HG03439 (cell line): ENCODE results near the gene SECISBP2.

ENCODE experiments used
- ATAC-seq: cut with Tn5 transposase; IDR thresholded peaks from one replicate; pipeline ENCODE4 v1.9.1; 2021; ENCODE audit warnings: mild to moderate bottlenecking, moderate library complexity; ENCODE audit not compliant: unreplicated experiment

SECISBP2 gene

DNA sequence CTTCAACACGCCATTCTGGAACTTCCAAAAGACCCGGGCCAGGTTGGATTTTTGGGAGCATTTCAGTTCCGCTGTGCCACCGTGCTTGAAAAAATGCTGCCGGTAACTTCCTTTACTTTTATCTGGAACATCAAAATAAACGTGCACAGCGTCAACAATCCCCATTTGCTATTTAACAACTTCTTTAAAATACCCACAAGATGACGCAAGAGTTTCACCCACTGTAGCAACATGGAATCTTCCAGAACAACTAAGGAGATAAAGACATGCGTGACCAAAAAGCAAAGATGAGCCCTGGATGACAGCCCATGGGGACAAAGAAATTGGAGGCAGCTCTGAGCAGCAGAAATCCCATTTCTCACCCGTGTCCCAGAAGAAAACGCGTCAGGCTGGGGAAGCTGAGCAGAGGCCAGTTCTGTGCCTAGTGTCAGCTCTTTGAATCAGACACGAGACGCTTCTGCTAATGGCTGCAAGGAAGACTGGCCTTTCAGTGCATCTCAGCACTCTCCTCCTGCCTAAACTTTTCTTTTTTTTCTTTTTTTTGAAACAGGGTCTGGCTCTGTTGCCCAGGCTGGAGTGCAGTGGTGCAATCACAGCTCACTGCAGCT is 61.3 kb downstream of the SECISBP2 start:
- ATAC-seq, result no peak

- no peak for ATAC-seq
These were observed 62.4 kb downstream of the SECISBP2 start for GRCh38 chr9:89380437-89381307.

DNA sequence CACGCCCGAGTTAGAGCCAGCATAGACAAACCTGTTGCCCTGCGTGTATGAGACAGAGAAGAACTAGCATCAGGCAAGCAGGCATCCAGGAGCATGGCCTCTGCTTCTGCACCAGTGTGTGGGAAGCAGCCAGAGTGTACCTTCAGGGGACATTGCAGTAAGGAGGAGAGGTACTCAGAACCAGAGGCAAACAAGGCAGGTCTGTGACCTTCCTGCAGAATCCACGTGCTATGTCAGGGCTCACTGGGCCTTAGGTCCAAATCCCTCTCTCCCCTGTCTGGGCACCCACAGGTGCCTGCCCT is 63.0 kb downstream of the SECISBP2 start:
- no peak for ATAC-seq

DNA sequence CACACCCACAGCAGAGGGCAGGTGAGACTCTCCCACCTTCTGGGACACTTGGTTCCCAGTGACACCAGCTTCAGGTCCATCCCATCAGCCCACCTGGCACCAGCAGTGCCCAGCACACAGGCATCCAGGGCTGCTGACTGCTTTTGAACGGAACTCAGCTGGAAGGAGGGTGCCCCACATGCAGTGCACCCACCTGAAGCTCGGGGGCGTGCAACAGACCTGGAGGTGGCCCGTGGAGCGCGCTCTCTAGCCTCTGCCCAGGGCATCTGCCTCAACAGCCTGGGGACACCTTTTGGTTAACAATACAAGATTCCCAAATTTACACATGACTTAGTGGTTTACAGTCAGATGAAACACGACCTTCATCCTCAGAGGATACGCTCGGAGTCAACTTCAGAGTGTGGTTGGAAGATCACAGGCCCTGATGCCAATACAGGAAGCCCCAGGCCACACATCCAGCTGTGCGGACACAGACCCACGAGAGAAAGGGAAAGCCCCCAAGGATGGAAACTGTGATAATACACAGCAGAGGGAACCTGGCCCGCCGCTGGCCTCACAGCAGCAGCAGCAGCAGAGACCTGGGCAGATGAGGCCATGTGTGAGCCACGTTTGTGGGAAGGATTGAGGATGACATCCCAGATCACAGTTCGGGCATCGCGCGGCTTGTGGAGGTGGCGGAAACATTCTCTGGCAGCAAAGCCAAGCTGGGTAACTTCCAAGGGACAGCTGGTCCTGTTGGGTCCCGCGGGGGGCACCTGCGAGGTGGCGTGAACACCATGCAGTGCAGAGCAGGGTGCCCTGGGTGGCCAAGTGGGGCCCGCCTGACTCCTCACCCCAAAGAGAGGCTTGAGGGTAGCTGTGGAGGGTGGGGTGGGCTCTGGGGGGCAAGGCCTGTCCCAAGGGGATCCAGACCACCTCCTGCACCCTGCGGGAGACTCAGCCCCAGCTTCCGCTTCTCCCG is 64.0 kb downstream of the SECISBP2 start:
- no peak for ATAC-seq

GRCh38 chr9:89383030-89383720 is 64.9 kb downstream of the SECISBP2 start:
- ATAC-seq, result no peak

DNA sequence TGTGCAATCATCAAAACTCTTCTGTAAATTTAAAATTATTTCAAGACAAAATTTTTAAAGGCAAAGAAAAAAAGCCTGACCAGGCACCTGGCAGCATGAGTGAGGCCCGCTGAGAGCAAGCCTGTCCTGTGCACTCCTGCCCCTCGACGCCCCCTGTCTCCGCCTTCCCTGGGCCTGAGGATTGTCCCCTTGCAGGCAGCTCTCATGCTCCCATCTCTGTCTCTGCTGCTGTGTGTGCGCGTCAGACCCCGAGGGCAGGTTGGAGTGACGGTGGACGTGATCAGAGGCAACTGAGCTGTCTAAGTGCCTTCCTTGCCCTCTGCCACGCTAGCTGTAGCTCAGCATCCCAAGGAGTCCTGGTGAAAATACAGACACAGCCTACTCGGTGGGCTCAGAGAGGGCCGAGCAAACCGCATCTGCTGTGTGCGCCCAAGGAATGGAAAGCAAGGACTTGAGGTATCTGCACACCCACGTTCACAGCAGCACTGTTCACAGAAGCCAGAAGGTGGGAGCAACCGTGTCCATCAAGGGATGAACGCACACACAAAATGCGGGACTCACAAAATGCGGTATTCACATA is 65.5 kb downstream of the SECISBP2 start:
- no peak for ATAC-seq

DNA sequence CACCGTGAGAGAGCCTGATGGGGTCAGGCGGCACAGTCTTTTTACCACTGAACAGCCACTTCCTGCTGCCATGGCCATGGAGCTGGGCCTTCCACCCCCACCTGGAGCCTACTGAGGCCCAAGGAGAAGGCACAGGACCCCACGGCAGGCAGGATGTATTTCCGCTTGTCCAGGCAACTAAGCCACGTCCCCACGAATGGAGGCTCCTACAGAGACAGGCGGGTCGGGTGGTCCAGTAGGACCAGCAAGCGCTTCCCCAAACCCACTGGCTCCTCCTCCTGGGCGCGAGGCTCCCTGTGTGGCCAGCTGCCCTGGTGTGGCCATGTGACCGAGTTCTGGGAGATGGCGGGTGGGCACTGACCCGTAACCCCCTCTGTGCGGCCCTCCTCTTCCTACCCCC is 66.5 kb downstream of the SECISBP2 start:
- ATAC-seq, result no peak

GRCh38 chr9:89386206-89386605 is 67.9 kb downstream of the SECISBP2 start:
- ATAC-seq, result no peak

DNA sequence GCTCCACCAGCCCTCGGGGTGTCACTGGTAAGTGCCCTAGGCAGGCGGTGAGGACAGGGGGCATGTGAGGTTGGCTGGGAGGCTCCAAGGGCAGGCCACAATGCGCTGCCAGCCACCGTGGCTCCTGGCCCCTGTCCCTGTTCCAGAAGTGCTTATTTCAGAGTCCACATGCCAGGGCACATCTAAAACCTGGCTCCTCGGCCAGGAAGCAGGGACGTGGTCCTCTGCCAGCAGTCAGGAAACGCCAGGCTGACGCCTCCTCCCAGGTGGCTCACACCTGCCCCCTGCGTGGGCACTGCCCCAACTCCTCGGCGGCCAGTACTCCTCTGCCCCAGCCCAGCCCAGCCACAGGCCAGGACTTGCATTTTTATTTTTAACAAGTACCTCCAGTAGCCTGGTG is 68.5 kb downstream of the SECISBP2 start:
- no peak for ATAC-seq

DNA sequence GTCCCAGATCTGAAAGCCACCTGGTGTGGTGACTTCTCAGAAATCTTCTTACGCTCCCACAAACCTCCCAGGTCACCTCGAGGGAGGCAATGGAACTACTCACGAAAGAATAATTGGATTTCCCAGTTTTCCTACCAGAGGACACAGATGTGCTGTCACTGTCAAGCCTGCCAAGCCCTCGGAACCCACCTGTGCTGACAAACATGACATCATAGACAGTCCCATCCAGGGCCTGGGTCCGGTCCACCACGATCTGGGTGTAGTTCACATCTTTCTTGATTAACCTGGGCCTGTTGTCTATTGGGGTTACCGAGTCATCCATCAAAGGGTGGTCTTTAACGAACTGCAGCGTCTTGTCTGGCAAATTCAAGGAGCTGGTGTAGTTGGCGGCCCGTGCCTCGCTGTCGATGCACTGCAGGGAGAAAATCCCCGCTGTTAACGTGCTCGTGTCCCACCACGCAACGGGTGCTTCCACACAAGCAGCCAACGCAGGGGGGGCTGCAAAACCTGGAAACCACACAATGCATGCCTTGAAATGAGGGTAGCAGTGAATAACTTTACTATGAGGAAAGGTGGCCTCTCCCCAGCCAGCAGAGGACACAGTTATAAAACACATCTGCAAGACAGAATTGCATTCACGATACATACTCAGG is 69.0 kb downstream of the SECISBP2 start:
- ATAC-seq, result no peak

DNA sequence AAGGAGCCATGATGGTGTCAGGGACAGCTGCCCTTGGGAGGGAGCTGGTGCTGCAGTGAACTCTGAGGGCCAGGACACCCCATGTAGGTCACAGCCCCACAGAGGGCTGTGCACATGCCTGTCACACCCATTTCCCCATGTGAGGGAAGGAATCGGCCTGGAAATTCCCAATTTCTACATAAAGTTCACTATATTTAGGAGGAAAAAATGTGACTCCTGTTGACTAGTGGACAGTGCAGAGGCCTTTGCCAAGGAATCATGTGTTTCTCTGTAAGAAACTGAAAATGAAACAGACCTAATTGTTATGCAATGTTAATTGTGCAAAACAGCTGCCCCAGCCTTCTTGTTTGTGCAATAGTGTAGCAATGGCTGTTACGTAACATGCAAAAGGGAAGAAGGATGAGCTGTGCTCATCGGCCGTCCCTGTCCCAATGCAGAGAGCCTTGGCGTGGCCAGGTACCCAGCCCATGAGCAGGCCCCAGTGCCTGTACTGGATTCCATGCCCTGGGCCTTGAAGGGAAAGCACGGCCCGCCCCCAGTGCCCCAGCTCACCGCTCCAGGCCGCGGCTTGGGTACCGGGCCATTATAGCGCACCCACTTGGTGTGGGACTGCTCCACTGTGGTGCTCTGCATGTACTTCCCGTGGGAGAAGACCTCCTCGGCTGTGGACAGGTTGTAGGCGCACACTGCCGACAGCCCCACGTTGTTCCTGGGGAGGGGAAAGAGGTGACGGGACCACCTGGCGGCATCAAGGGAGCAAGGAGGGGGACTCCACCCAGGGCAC is 70.0 kb downstream of the SECISBP2 start:
- ATAC-seq, result no peak

DNA sequence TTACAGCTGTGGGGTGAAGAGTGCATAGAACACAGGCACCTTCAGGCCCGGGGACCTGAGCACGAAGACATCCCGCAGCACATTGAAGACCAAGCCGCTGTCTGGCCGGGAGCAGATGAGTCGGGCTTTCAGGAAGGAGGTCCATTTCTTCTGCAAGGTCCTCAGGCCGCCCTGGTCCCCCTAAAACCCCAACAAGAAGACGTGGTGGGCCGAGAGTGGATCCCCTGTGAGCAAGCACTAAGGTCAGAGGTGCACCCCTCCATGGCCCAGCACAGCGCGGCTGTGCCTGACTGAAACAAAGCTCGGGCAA is 70.5 kb downstream of the SECISBP2 start:
- no peak for ATAC-seq

DNA sequence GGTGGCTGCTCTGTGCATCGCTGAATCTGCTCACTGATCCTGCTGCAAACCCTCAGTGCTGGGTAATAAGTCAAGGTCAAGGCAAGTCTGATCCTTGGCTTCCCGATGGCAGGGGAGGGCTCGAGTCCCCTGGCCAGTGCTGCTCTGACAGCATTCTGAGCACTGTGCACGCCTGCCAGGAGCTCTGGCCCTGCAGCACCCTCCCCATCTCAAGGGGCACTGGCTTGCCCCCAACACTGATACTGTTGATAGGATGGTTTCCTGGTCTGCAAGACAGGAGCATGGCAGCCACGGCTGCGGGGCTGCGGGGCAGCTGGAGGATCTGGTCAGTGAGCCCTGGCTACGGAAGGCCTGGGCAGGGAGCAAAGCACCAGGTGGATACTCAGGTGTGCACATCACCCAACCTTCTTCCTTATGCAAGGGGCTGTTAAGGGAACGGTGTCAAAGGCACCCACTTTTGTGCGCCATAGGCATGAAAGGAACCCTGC is 71.8 kb downstream of the SECISBP2 start:
- ATAC-seq, result no peak

DNA sequence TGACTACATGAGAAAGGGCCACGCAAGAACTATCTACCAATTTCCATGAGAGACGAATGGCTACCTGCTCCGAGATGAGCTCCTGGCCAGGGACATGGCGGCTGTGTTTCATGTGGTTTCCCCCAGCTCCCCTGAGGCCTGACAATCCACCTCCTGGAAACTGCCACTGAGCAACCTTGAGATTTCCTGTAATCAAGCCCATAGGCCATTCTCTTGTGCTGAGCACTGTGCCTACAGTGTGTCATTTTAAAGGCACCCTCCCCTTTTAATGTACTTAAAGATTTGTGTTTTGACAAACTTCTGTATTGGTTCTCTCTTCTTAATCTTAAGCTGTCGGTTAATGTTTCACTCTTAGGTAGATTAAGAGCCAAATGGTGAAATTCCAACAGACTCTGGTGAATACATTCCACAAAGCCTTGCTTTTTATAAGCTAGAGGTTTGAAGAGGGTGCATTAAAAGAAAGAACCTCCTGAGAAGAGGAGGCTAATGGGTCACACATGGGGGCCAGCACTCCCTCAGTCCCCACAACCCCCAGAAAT is 72.3 kb downstream of the SECISBP2 start:
- ATAC-seq, result no peak

- ATAC-seq, result no peak
These were observed 73.3 kb downstream of the SECISBP2 start for GRCh38 chr9:89391585-89391984.

DNA sequence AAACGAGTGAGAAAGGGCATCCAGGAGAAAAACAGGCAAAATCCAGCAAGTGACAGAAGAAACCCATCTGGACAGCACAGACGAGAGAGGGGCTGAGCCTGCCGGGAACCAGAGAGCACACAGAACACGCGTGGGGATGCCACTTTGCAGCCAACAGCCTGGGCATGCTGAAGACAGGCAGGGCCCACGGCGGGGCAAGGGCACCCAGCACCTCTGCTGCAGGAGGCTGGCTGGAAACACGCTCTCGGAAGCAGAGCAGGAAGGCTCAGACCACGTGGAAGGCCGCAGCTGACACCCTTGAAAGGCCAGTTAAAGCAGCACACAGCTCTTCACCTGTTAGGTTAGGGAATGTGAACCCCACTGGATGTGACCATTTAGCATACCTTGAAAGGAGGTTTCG is 76.1 kb downstream of the SECISBP2 start:
- no peak for ATAC-seq

DNA sequence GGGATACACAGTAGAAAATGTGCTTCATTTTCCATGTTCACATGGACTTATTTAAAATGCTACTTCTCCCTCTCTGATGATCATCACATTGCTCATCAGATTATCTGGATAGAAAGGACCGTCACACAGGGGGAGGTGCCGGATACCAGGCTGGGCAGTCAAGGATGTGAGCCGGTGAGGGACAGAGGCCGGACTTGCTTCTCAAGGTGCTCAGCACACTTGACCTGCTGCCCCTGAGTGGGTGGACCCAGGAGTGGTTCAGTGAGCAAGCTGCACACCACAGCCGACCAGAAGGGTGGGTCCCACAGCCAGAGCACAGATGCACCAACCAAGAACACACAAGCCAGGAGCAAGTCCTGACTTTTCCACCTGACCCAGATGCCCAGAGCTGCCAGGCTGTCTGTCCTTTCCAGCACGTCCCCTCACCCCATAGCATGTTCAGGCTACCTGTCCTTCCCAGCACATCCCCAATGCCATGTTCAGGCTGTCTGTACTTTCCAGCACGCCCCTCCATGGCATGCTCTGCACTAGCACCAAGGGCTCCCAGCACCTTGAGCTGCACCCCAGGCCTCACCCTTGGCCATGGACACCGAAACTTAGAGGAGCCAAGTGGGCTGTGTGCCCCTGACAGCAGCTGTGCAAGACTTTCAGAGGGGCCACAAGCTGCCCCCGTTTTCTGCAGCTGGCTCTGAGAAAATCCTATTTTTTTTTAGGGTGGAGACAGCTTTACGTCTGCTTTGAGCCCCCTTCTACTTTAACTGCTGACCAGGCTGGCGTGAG is 77.8 kb downstream of the SECISBP2 start:
- ATAC-seq, result no peak

GRCh38 chr9:89397471-89397870 is 79.2 kb downstream of the SECISBP2 start:
- no peak for ATAC-seq
